Heart left ventricle (tissue), 13 donors: ENCODE results near the gene ADARB1.

Experiments used
- POLR2A ChIP-seq, 2 donors: fragments of 450-650 bp; IDR thresholded peaks; one replicate each; pipeline ENCODE4 v1.6.1; 2017; ENCODE audit warnings: antibody characterized with exemption in 2 of 2, mild to moderate bottlenecking in 2 of 2, moderate library complexity in 2 of 2
- TF ChIP-seq, protein P1 (sequence below), 12 donors: fragments of 200-600 bp; sonication (generic) in 4 of 12; IDR thresholded peaks; one replicate each; pipeline versions ENCODE4 v1.5.0 to v1.8.0; 2018 to 2022; ENCODE audit warnings: antibody characterized with exemption in 12 of 12, mild to moderate bottlenecking in 5 of 12
- donor health status: ischemic (EF 13 %, LVEDD 7.1; RV severe dilation, severe dysfunction).
- donor health status: DM: no; HTN: yes; CAD: no.
- donor health status: DM: no; HTN: no; CAD: no.
- donor health status: ischemic (EF 25% LVEDD 6.9; RV normal size, moderate dysfunction).
- donor health status: ischemic (EF 25% LVEDD 5.7; RV mildly dilated, moderate dysfunction).
- donor health status: ischemic (EF 35%, LVEDD 5.7; RV mildly dilated, moderate dysfunction).
- donor health status: nonischemic (EF 11% LVEDD 7.7; RV severe dilation, severe dysfunction).
- donor health status: DM: yes; HTN: yes; CAD: no.
- donor health status: PGD.
- donor health status: ischemic (EF 29% LVEDD 5.4; RV normal size, mild dysfunction).
- donor health status: nonischemic (EF 23%, LVEDD 6.1; RV moderate dilation, normal function).

GRCh38 chr21:45052960-45053359, 21.4 kb upstream of the ADARB1 start:
- no peak for TF ChIP-seq POLR2A (IDR thresholded peaks at IDR 0.05)
- TF ChIP-seq, protein P1, sequence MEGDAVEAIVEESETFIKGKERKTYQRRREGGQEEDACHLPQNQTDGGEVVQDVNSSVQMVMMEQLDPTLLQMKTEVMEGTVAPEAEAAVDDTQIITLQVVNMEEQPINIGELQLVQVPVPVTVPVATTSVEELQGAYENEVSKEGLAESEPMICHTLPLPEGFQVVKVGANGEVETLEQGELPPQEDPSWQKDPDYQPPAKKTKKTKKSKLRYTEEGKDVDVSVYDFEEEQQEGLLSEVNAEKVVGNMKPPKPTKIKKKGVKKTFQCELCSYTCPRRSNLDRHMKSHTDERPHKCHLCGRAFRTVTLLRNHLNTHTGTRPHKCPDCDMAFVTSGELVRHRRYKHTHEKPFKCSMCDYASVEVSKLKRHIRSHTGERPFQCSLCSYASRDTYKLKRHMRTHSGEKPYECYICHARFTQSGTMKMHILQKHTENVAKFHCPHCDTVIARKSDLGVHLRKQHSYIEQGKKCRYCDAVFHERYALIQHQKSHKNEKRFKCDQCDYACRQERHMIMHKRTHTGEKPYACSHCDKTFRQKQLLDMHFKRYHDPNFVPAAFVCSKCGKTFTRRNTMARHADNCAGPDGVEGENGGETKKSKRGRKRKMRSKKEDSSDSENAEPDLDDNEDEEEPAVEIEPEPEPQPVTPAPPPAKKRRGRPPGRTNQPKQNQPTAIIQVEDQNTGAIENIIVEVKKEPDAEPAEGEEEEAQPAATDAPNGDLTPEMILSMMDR (IDR thresholded peaks at IDR 0.05): no peak
